ENCODE measurements around the gene WHRN.
A peak's percentile ranks its signal among the peaks of the same experiment; 100 is the strongest.

WHRN gene

DNA sequence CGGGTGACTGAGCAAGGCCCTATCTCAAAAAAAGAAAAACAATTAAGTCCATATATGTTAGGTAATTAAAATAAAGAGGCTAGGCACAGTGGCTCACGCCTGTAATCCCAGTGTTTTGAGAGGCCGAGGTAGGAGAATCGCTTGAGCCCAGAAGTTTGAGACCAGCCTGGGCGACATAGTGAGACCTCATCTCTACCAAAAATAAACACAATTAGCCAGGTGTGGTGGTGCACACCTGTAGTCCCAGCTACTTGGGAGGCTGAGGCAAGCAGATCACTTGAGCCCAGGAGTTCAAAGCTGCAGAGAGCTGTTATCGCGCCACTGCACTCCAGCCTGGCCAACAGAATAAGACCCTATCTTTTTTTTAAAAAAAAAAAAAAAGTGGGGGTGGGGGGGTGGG is 12.3 kb downstream of the WHRN start:
- TF ChIP-seq, protein P1, sequence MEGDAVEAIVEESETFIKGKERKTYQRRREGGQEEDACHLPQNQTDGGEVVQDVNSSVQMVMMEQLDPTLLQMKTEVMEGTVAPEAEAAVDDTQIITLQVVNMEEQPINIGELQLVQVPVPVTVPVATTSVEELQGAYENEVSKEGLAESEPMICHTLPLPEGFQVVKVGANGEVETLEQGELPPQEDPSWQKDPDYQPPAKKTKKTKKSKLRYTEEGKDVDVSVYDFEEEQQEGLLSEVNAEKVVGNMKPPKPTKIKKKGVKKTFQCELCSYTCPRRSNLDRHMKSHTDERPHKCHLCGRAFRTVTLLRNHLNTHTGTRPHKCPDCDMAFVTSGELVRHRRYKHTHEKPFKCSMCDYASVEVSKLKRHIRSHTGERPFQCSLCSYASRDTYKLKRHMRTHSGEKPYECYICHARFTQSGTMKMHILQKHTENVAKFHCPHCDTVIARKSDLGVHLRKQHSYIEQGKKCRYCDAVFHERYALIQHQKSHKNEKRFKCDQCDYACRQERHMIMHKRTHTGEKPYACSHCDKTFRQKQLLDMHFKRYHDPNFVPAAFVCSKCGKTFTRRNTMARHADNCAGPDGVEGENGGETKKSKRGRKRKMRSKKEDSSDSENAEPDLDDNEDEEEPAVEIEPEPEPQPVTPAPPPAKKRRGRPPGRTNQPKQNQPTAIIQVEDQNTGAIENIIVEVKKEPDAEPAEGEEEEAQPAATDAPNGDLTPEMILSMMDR (IDR thresholded peaks at IDR 0.05; ENCODE audit: low read depth, low read length), result no peak
- H3K36me3 ChIP-seq, result no peaks in the 10 kb centered on the region
- no peak for DNase-seq
- H3K4me3 ChIP-seq (ENCODE audit: low read depth, low read length), result no peak overlapping the region
- peaks cover 59% of the 10 kb centered on the region for H3K27me3 ChIP-seq
- no peaks in the 10 kb centered on the region for H3K9me3 ChIP-seq
- H3K4me1 ChIP-seq, result no peaks in the 10 kb centered on the region

DNA sequence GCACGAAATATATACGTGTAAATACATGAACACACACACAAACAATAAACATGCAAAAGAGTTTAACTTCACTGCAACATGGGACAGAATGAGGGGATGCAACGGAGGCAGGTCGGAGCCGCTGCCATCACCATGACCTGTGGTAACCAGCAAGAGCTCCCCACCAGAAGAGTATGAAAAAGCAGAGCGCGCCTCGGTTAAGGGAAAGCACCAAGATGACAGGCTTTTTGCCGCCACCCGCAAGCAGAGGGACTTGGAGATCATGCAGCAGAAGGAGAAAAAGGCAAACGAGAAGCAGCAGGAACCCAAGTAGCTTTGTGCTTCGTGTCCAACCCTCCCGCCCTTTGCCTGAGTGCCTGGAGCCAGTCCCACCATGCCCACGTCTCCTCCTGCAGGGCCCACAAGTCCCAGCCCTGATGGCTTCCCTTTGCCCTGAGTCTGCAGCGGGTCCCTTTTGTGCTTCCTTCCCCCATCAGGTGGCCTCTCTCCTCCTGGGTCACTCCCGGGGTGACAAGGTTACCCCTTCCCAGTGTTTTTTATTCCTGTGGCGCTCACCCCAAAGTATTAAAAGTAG is 13.8 kb downstream of the WHRN start:
- no peaks in the 10 kb centered on the region for H3K9me3 ChIP-seq
- peaks cover 49% of the 10 kb centered on the region for H3K27me3 ChIP-seq
- no peak for DNase-seq
- H3K4me3 ChIP-seq (ENCODE audit: low read depth, low read length), result no peak overlapping the region
- TF ChIP-seq, protein P1 (IDR thresholded peaks at IDR 0.05; ENCODE audit: low read depth, low read length), result no peak
- no peaks in the 10 kb centered on the region for H3K4me1 ChIP-seq
- no peaks in the 10 kb centered on the region for H3K36me3 ChIP-seq

DNA sequence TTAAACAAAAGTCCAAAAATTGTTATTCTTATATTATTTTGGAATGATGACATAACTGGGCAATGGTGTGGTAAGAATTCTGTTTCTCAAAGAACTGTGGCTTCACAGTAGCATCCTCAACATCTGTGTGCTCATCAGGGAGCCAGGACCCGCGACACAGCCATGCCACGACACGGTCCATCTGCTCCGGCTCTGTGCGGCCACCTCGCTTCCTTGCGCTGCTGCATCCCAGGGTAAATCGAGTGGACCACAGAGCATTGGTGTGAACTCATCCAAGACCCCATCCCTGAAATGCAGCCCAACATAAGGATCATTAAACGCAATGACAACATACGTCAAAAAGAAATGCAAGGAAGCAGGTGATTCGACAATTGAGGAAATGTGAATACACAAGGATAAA is 15.3 kb downstream of the WHRN start:
- no peak for DNase-seq
- no peaks in the 10 kb centered on the region for H3K4me1 ChIP-seq
- H3K27me3 ChIP-seq, result peaks cover 35% of the 10 kb centered on the region
- no peaks in the 10 kb centered on the region for H3K36me3 ChIP-seq
- H3K4me3 ChIP-seq (ENCODE audit: low read depth, low read length), result no peak overlapping the region
- TF ChIP-seq, protein P1 (IDR thresholded peaks at IDR 0.05; ENCODE audit: low read depth, low read length), result no peak
- H3K9me3 ChIP-seq, result no peaks in the 10 kb centered on the region

DNA sequence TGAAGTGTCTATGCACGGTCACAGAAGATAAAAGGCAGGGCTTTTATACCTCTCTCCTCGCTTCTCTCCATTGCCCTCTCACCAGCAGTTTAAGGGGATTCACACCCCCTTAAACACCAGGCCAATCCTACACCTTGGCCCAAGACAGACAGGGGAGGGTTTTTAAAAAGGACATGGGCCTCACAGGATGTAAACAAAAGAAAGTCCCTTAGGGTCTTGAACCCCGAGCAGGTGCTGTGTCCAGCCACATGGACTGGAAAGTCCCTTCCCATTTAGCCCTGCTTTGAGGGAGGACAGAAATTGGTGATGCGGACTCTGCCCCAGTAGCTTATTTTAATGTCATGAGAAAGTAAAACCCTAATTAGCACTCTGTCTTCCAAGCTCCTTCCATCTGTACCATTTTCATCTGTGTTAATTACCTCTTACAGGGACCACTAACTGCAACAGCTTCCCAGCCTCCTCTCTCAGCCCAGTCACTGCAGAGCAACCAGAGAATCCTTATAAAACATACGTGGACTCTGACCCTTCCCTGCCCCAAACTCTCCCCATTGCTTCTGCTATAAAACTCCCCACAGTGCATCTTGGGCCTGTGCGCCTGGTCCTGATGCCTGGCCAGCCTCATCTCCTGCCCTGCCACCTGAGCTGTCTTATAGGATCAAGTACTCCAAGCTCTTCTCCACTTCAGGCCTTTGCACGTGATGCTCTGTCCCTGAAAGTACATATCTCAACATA is 16.7 kb downstream of the WHRN start:
- no peaks in the 10 kb centered on the region for H3K9me3 ChIP-seq
- H3K36me3 ChIP-seq, result no peaks in the 10 kb centered on the region
- no peak for DNase-seq
- TF ChIP-seq, protein P1 (IDR thresholded peaks at IDR 0.05; ENCODE audit: low read depth, low read length), result no peak
- H3K27me3 ChIP-seq, result peaks cover 22% of the 10 kb centered on the region
- H3K4me1 ChIP-seq, result no peaks in the 10 kb centered on the region
- no peak overlapping the region for H3K4me3 ChIP-seq (ENCODE audit: low read depth, low read length)

DNA sequence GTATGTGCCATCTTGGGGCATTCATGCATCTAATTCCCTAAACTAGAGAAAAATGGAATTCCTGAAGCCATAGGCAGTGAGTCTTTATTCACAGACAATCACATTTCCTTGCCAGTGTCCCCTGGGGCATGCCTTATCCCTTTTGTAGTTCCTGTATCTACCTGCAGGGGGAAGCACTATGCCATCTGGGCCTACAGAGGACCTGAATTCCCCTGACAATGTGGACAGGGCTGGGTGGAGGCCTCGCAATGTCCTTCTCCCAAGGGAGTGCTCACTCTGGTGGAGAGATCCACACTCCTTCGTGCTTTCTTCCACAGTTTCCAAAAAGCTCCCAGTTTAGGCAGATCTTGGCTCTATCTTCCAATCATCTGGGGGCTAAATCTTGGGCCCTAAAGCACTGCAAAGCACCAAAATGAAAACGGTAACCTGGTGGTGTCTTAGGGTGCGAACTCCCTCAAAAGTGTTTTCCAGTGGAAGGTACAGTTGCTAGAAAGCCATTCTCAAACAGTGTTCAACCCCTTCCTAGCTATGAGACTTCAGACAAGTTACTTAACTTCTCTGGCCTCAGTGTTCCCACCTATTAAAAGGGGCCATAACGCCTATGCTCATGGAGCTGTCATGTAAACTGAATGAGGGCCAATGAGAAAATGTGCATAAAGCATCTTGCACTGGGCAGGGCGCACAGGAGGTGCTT is 17.5 kb downstream of the WHRN start:
- Histone ChIP-seq H3K4me1 (no peaks in the 10 kb centered on the region), H3K27me3 (peaks cover 20% of the 10 kb centered on the region), H3K9me3 (no peaks in the 10 kb centered on the region), H3K4me3 (ENCODE audit: low read depth, low read length) (no peak overlapping the region), H3K36me3 (no peaks in the 10 kb centered on the region)
- peak; percentile 68 for DNase-seq
- TF ChIP-seq, protein P1 (IDR thresholded peaks at IDR 0.05; ENCODE audit: low read depth, low read length), result peak; percentile 90
